HEK293 (cell line): ENCODE data around the gene TBC1D14.
A peak's percentile ranks its signal among the peaks of the same experiment; 100 is the strongest.

Experiments
- GLI4 ChIP-seq: fragments of 450-650 bp; formaldehyde crosslinking; IDR thresholded peaks from 2 replicates; pipeline ENCODE4 v1.5.1; 2016; ENCODE audit warnings: missing biosample characterization, missing genetic modification characterization
- HIC1 ChIP-seq: fragments of 450-650 bp; formaldehyde crosslinking; IDR thresholded peaks from 2 replicates; pipeline ENCODE4 v1.5.1; 2016; ENCODE audit warnings: missing biosample characterization, missing genetic modification characterization
- KLF9 ChIP-seq: fragments of 450-650 bp; formaldehyde crosslinking; IDR thresholded peaks from 2 replicates; pipeline ENCODE4 v1.5.1; 2016; ENCODE audit warnings: missing biosample characterization, missing genetic modification characterization, low read depth
- MZF1 ChIP-seq: fragments of 450-650 bp; formaldehyde crosslinking; IDR thresholded peaks from 2 replicates; pipeline ENCODE4 v1.5.1; 2017; ENCODE audit warnings: missing biosample characterization, missing genetic modification characterization, borderline replicate concordance
- REST ChIP-seq: fragments of 450-650 bp; formaldehyde crosslinking; IDR thresholded peaks from 2 replicates; pipeline ENCODE4 v1.5.1; 2016; ENCODE audit warnings: missing biosample characterization, missing genetic modification characterization
- SP7 ChIP-seq: fragments of 450-650 bp; formaldehyde crosslinking; IDR thresholded peaks from 2 replicates; pipeline ENCODE4 v1.5.1; 2016; ENCODE audit warnings: missing biosample characterization, missing genetic modification characterization
- ZBTB20 ChIP-seq: fragments of 450-650 bp; formaldehyde crosslinking; IDR thresholded peaks from 2 replicates; pipeline ENCODE4 v1.5.1; 2016; ENCODE audit warnings: missing biosample characterization, missing genetic modification characterization
- ZEB2 ChIP-seq: fragments of 450-650 bp; formaldehyde crosslinking; IDR thresholded peaks from 2 replicates; pipeline ENCODE4 v1.5.1; 2016; ENCODE audit warnings: missing biosample characterization, missing genetic modification characterization
- ZFP3 ChIP-seq: fragments of 450-650 bp; formaldehyde crosslinking; IDR thresholded peaks from 2 replicates; pipeline ENCODE4 v1.5.1; 2016; ENCODE audit warnings: low read depth, missing biosample characterization, missing genetic modification characterization
- ZFP41 ChIP-seq: fragments of 450-650 bp; formaldehyde crosslinking; IDR thresholded peaks from 2 replicates; pipeline ENCODE4 v1.5.1; 2016; ENCODE audit warnings: missing biosample characterization, missing genetic modification characterization, borderline replicate concordance
- ZIC2 ChIP-seq: fragments of 450-650 bp; formaldehyde crosslinking; IDR thresholded peaks from 2 replicates; pipeline ENCODE4 v1.5.1; 2016; ENCODE audit warnings: missing biosample characterization, missing genetic modification characterization
- ZNF10 ChIP-seq: fragments of 450-650 bp; formaldehyde crosslinking; IDR thresholded peaks from 2 replicates; pipeline ENCODE4 v1.5.1; 2017; ENCODE audit warnings: missing biosample characterization, missing genetic modification characterization
- ZNF114 ChIP-seq: fragments of 450-650 bp; formaldehyde crosslinking; IDR thresholded peaks from 2 replicates; pipeline ENCODE4 v1.5.0; 2017; ENCODE audit warnings: missing biosample characterization, missing genetic modification characterization
- ZNF121 ChIP-seq: fragments of 450-650 bp; formaldehyde crosslinking; IDR thresholded peaks from 2 replicates; pipeline ENCODE4 v1.5.1; 2016; ENCODE audit warnings: missing biosample characterization, missing genetic modification characterization
- ZNF157 ChIP-seq: fragments of 450-650 bp; formaldehyde crosslinking; IDR thresholded peaks from 2 replicates; pipeline ENCODE4 v1.5.1; 2016; ENCODE audit warnings: missing biosample characterization, missing genetic modification characterization
- ZNF169 ChIP-seq: fragments of 450-650 bp; formaldehyde crosslinking; IDR thresholded peaks from 2 replicates; pipeline ENCODE4 v1.5.1; 2016; ENCODE audit warnings: missing biosample characterization, missing genetic modification characterization
- ZNF391 ChIP-seq: fragments of 450-650 bp; formaldehyde crosslinking; IDR thresholded peaks from 2 replicates; pipeline ENCODE4 v1.5.1; 2016; ENCODE audit warnings: low read depth, missing biosample characterization, missing genetic modification characterization, borderline replicate concordance
- ZNF433 ChIP-seq: fragments of 450-650 bp; formaldehyde crosslinking; IDR thresholded peaks from 2 replicates; pipeline ENCODE4 v1.5.1; 2016; ENCODE audit warnings: missing biosample characterization, missing genetic modification characterization, low read depth
- ZNF600 ChIP-seq: fragments of 450-650 bp; formaldehyde crosslinking; IDR thresholded peaks from 2 replicates; pipeline ENCODE4 v1.5.1; 2016; ENCODE audit warnings: missing biosample characterization, missing genetic modification characterization
- ZNF624 ChIP-seq: fragments of 450-650 bp; formaldehyde crosslinking; IDR thresholded peaks from 2 replicates; pipeline ENCODE4 v1.5.1; 2017; ENCODE audit warnings: missing biosample characterization, missing genetic modification characterization
- ZNF654 ChIP-seq: fragments of 450-650 bp; formaldehyde crosslinking; IDR thresholded peaks from 2 replicates; pipeline ENCODE4 v1.5.1; 2016; ENCODE audit warnings: low read depth, missing biosample characterization, missing genetic modification characterization
- ZNF768 ChIP-seq: fragments of 450-650 bp; formaldehyde crosslinking; IDR thresholded peaks from 2 replicates; pipeline ENCODE4 v1.5.1; 2018; ENCODE audit warnings: missing biosample characterization, mild to moderate bottlenecking, missing genetic modification characterization
- ZNF837 ChIP-seq: fragments of 450-650 bp; formaldehyde crosslinking; IDR thresholded peaks from 2 replicates; pipeline ENCODE4 v1.5.1; 2016; ENCODE audit warnings: missing biosample characterization, missing genetic modification characterization
- ZNF843 ChIP-seq: fragments of 450-650 bp; formaldehyde crosslinking; IDR thresholded peaks from 2 replicates; pipeline ENCODE4 v1.5.1; 2016; ENCODE audit warnings: missing biosample characterization, missing genetic modification characterization
- TF ChIP-seq, protein P1 (sequence below): IDR thresholded peaks from 2 replicates; pipeline ENCODE4 v1.6.1; 2011; ENCODE audit warnings: mild to moderate bottlenecking, low read depth, low read length, borderline replicate concordance
- TF ChIP-seq, protein P2 (sequence below): fragments of 450-650 bp; formaldehyde crosslinking; IDR thresholded peaks from 2 replicates; pipeline ENCODE4 v1.5.1; 2016; ENCODE audit warnings: missing biosample characterization, missing genetic modification characterization, borderline replicate concordance
- TF ChIP-seq, protein P3 (sequence below): fragments of 450-650 bp; formaldehyde crosslinking; IDR thresholded peaks from 2 replicates; pipeline ENCODE4 v1.5.1; 2016; ENCODE audit warnings: missing biosample characterization, missing genetic modification characterization, low read depth
- TF ChIP-seq, protein P4 (sequence below): fragments of 450-650 bp; formaldehyde crosslinking; IDR thresholded peaks from 2 replicates; pipeline ENCODE4 v1.5.1; 2016; ENCODE audit warnings: missing biosample characterization, missing genetic modification characterization

TBC1D14 gene

GRCh38 chr4:7067452-7068278, 158.0 kb downstream of the TBC1D14 start, which contains the start of gene GRPEL1 (continued):
- TF ChIP-seq ZFP3 (tag by site-specific recombination) (no peak), GLI4 (tag by site-specific recombination) (no peak), ZNF624 (tag by site-specific recombination) (no peak), ZNF10 (tag by site-specific recombination) (no peak), ZNF837 (tag by site-specific recombination) (no peak), KLF9 (tag by site-specific recombination) (no peak), REST (tag by site-specific recombination) (no peak), ZEB2 (tag by site-specific recombination) (0 out of 2 replicates have a peak, but pooled peaks have one; percentile 19), ZBTB20 (tag by site-specific recombination) (no peak; the same call in 1 of the 2 replicates), ZNF157 (tag by site-specific recombination) (no peak), MZF1 (no peak), ZNF121 (no peak), ZNF433 (tag by site-specific recombination) (no peak), ZNF843 (no peak), ZNF169 (tag by site-specific recombination) (no peak), HIC1 (tag by site-specific recombination) (peak; percentile 91), ZFP41 (tag by site-specific recombination) (no peak), ZNF114 (tag by site-specific recombination) (no peak), ZNF768 (tag by site-specific recombination) (no peak), ZIC2 (tag by site-specific recombination) (peak; percentile 42), ZNF391 (tag by site-specific recombination) (no peak), ZNF600 (tag by site-specific recombination) (no peak), SP7 (tag by site-specific recombination) (no peak; the same call in 1 of the 2 replicates), ZNF654 (no peak)
- TF ChIP-seq, protein P1, sequence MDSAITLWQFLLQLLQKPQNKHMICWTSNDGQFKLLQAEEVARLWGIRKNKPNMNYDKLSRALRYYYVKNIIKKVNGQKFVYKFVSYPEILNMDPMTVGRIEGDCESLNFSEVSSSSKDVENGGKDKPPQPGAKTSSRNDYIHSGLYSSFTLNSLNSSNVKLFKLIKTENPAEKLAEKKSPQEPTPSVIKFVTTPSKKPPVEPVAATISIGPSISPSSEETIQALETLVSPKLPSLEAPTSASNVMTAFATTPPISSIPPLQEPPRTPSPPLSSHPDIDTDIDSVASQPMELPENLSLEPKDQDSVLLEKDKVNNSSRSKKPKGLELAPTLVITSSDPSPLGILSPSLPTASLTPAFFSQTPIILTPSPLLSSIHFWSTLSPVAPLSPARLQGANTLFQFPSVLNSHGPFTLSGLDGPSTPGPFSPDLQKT: no peak
- TF ChIP-seq, protein P2, sequence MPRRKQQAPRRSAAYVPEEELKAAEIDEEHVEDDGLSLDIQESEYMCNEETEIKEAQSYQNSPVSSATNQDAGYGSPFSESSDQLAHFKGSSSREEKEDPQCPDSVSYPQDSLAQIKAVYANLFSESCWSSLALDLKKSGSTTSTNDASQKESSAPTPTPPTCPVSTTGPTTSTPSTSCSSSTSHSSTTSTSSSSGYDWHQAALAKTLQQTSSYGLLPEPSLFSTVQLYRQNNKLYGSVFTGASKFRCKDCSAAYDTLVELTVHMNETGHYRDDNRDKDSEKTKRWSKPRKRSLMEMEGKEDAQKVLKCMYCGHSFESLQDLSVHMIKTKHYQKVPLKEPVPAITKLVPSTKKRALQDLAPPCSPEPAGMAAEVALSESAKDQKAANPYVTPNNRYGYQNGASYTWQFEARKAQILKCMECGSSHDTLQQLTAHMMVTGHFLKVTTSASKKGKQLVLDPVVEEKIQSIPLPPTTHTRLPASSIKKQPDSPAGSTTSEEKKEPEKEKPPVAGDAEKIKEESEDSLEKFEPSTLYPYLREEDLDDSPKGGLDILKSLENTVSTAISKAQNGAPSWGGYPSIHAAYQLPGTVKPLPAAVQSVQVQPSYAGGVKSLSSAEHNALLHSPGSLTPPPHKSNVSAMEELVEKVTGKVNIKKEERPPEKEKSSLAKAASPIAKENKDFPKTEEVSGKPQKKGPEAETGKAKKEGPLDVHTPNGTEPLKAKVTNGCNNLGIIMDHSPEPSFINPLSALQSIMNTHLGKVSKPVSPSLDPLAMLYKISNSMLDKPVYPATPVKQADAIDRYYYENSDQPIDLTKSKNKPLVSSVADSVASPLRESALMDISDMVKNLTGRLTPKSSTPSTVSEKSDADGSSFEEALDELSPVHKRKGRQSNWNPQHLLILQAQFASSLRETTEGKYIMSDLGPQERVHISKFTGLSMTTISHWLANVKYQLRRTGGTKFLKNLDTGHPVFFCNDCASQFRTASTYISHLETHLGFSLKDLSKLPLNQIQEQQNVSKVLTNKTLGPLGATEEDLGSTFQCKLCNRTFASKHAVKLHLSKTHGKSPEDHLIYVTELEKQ (tag by site-specific recombination): no peak
- TF ChIP-seq, protein P3, sequence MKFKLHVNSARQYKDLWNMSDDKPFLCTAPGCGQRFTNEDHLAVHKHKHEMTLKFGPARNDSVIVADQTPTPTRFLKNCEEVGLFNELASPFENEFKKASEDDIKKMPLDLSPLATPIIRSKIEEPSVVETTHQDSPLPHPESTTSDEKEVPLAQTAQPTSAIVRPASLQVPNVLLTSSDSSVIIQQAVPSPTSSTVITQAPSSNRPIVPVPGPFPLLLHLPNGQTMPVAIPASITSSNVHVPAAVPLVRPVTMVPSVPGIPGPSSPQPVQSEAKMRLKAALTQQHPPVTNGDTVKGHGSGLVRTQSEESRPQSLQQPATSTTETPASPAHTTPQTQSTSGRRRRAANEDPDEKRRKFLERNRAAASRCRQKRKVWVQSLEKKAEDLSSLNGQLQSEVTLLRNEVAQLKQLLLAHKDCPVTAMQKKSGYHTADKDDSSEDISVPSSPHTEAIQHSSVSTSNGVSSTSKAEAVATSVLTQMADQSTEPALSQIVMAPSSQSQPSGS (tag by site-specific recombination): no peak
- TF ChIP-seq, protein P4, sequence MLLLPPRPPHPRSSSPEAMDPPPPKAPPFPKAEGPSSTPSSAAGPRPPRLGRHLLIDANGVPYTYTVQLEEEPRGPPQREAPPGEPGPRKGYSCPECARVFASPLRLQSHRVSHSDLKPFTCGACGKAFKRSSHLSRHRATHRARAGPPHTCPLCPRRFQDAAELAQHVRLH (tag by site-specific recombination): 0 out of 2 replicates have a peak, but pooled peaks have one; percentile 13
